Smooth muscle cell (in vitro differentiated cells): Measurements from ENCODE around the gene TMEM37. TPM values are rescaled to one million over a fixed set of nuclear protein-coding genes. Genes with fewer than 3 reads are reported as not detected.
A peak's percentile ranks its signal among the peaks of the same experiment; 100 is the strongest.

Source experiments
- DNase-seq: peaks from one replicate; lab custom pipeline; 2025; ENCODE audit not compliant: unreplicated experiment; lab: John Stamatoyannopoulos, UW
- H2AFZ ChIP-seq: fragments of 200-600 bp; sonication (generic); 2 replicates; pipeline ENCODE4 v1.6.0; 2016; ENCODE audit warnings: antibody characterized with exemption, low read depth, mild to moderate bottlenecking
- H3F3A ChIP-seq: fragments of 200-600 bp; sonication (generic); 2 replicates; pipeline ENCODE4 v1.6.0; 2017; ENCODE audit warnings: antibody characterized with exemption, low read depth
- H3K27ac ChIP-seq: fragments of 200-600 bp; sonication (generic); 2 replicates; pipeline ENCODE4 v1.5.1; 2016; ENCODE audit warnings: low read depth, mild to moderate bottlenecking
- H3K27me3 ChIP-seq: fragments of 200-600 bp; sonication (generic); 2 replicates; pipeline ENCODE4 v1.6.1; 2016; ENCODE audit warnings: low read depth, mild to moderate bottlenecking
- H3K36me3 ChIP-seq: fragments of 200-600 bp; sonication (generic); 2 replicates; pipeline ENCODE4 v1.5.1; 2016; ENCODE audit warnings: low read depth
- H3K4me1 ChIP-seq: fragments of 200-600 bp; sonication (generic); 2 replicates; pipeline ENCODE4 v1.5.1; 2016; ENCODE audit warnings: low read depth
- H3K4me2 ChIP-seq: fragments of 200-600 bp; sonication (generic); 2 replicates; pipeline ENCODE4 v1.6.0; 2016; ENCODE audit warnings: mild to moderate bottlenecking
- H3K4me3 ChIP-seq: fragments of 200-600 bp; sonication (generic); 2 replicates; pipeline ENCODE4 v1.5.1; 2016; ENCODE audit warnings: mild to moderate bottlenecking
- H3K79me2 ChIP-seq: fragments of 200-600 bp; sonication (generic); 2 replicates; pipeline ENCODE4 v1.6.0; 2016; ENCODE audit warnings: low read depth, mild to moderate bottlenecking
- H3K9ac ChIP-seq: fragments of 200-600 bp; sonication (generic); 2 replicates; pipeline ENCODE4 v1.6.0; 2016; ENCODE audit warnings: low read depth
- H3K9me3 ChIP-seq: fragments of 200-600 bp; sonication (generic); replicated peaks from 2 replicates; pipeline ENCODE4 v1.5.1; 2016; ENCODE audit warnings: low read depth
- H4K20me1 ChIP-seq: fragments of 200-600 bp; sonication (generic); 2 replicates; pipeline ENCODE4 v1.6.0; 2016; ENCODE audit warnings: low read depth
- WGBS: methylation state at CpG from one replicate; pipeline ENCODE4 v1.1.7; 2016; ENCODE audit warnings: low lambda C conversion rate; 5-methylcytosine and 5-hydroxymethylcytosine counted together
- polyA plus RNA-seq: library from polyadenylated mRNA; unstranded; fragments of >200 nt; fragmentation: Nextera tagmentation; extraction: Ambion mirVana; gene quantifications from 2 replicates; pipeline ENCODE4 v1.2.1, GENCODE V29; 2016
- total RNA-seq: library from RNA; depleted of rRNA; stranded (reverse); fragments of >200 nt; gene quantifications from 2 replicates; pipeline ENCODE4 v1.2.3, GENCODE V29; 2014
- TF ChIP-seq, protein P1 (sequence below): fragments of 200-600 bp; sonication (generic); IDR thresholded peaks from 2 replicates; pipeline ENCODE4 v1.5.1; 2017; ENCODE audit warnings: borderline replicate concordance, mild to moderate bottlenecking, antibody characterized with exemption; ENCODE audit not compliant: insufficient read depth, poor library complexity, severe bottlenecking

TMEM37 gene, protein sequence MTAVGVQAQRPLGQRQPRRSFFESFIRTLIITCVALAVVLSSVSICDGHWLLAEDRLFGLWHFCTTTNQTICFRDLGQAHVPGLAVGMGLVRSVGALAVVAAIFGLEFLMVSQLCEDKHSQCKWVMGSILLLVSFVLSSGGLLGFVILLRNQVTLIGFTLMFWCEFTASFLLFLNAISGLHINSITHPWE
- total RNA-seq: 1.1 and 2.4 TPM in 2 replicates
- 0.90 TPM in 1 of 2 replicates, not detected in the other for polyA plus RNA-seq

DNA sequence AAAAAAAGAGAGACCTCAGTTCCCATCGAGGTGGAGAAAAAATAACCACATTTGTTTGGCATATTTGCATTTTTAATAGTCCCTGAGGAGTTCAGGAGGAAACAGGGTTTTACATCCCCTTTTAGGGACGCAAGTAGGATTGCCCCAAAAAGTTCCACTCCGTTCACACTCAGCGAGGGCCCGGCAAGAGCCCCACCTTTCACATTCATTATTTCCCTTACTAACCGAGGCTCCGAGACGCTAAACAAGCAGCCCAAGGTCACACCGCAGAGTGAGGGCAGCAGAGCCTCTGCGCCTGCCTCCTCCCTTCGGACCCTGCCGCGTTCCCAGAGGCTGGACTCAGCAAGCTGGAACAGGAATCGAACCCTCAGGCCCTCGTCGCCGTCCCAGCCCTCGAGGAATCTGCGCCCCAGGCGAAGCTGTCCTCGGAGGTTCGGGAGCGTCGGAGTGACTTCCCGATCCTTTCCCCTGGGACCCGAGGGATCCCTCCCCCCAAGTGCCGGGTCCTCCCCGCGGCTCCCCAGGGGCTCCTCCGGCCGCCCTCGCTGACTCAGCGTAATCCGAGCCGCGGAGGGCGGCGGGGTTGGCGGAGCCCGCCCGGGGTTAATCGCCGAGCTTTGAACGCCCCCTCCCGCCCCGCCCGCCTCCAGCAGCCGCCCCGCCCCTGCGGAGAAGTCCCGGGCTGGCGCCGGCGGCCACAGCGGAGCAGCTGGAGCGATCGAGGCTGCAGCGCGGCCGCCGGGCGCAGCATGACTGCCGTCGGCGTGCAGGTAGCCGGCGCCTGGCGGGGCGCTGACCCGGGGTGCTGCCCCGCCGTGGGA lies at the start of gene TMEM37:
Gene TMEM37, plus strand, starts transcription at position 700 of the 821 bp plus-strand sequence. Its CDS starts 50 bp downstream, at position 750.
- peak; percentile 40 for DNase-seq
- Histone ChIP-seq H3K79me2 (no peaks in the 10 kb centered on the region), H2AFZ (peak within 1 kb of the TSS; percentile 99), H3K9ac (peak within 1 kb of the TSS; percentile 57), H3K9me3 (no peaks in the 10 kb centered on the region), H3K36me3 (no peaks in the 10 kb centered on the region), H3K4me3 (peak within 1 kb of the TSS; percentile 65), H3K27me3 (no peaks in the 10 kb centered on the region), H4K20me1 (no peaks in the 10 kb centered on the region), H3K4me1 (peaks cover 6% of the 10 kb centered on the region), H3K4me2 (peak within 1 kb of the TSS; percentile 94), H3F3A (peaks cover 4% of the 10 kb centered on the region), H3K27ac (no peak within 1 kb of the TSS)
- 2% methylated on average over 30 of the region's 72 CpGs for WGBS
- TF ChIP-seq, protein P1, sequence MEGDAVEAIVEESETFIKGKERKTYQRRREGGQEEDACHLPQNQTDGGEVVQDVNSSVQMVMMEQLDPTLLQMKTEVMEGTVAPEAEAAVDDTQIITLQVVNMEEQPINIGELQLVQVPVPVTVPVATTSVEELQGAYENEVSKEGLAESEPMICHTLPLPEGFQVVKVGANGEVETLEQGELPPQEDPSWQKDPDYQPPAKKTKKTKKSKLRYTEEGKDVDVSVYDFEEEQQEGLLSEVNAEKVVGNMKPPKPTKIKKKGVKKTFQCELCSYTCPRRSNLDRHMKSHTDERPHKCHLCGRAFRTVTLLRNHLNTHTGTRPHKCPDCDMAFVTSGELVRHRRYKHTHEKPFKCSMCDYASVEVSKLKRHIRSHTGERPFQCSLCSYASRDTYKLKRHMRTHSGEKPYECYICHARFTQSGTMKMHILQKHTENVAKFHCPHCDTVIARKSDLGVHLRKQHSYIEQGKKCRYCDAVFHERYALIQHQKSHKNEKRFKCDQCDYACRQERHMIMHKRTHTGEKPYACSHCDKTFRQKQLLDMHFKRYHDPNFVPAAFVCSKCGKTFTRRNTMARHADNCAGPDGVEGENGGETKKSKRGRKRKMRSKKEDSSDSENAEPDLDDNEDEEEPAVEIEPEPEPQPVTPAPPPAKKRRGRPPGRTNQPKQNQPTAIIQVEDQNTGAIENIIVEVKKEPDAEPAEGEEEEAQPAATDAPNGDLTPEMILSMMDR: no peak

DNA sequence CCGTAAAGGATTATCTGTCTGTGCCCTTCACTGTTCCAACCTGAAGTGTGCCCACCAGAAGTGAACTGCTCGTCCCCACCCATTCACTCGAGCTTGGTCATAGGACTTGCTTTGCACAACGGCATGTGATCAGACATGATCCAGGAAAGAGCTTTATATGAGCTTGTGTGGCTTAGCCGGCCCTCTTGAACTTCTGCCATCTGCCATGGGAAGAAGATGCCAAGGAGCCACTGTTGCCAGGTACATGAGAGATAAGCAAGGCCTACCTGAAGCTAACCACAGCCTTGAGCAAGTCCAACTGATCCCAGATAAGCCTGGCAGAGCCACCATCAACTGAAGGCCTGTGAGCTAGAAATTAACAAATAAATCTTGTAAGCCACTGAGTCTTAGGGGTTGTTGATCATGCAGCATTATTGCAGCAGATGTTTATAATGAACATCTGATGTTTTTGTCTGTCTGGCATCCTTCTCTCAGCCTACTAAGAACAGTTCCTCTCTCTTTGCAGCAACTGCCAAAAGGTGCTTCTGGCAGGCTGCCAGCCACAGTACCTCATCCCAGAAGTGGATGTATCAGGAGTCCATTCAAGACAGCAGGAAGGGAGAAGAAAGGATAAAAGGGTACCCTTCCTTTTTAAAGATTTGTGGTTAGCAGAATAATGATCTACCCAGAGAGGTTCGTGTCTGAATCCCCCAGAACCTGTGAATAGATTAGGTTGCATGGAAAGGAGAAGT lies 48.1 kb upstream of the TMEM37 start:
- 87% methylated on average over 6 of the region's 6 CpGs for WGBS
- no peak for DNase-seq

GRCh38 chr2:119384971-119385370 lies 46.7 kb upstream of the TMEM37 start:
- Histone ChIP-seq H2AFZ (no peak overlapping the region), H3K9me3 (no peaks in the 10 kb centered on the region), H3K27me3 (no peaks in the 10 kb centered on the region), H3K4me2 (no peak overlapping the region), H4K20me1 (no peaks in the 10 kb centered on the region), H3F3A (peaks cover 7% of the 10 kb centered on the region), H3K36me3 (no peaks in the 10 kb centered on the region), H3K4me3 (no peak overlapping the region), H3K9ac (no peak overlapping the region), H3K4me1 (no peaks in the 10 kb centered on the region), H3K79me2 (no peaks in the 10 kb centered on the region), H3K27ac (no peak overlapping the region)
- no peak for DNase-seq
- TF ChIP-seq, protein P1: no peak
- WGBS: 92% methylated on average over 4 of the region's 4 CpGs

More for the DNA sequence above, 48.1 kb upstream of the TMEM37 start:
- Histone ChIP-seq H4K20me1 (no peaks in the 10 kb centered on the region), H3K79me2 (no peaks in the 10 kb centered on the region), H3K27ac (no peak overlapping the region), H3F3A (peaks cover 7% of the 10 kb centered on the region), H2AFZ (no peak overlapping the region), H3K4me2 (no peak overlapping the region), H3K36me3 (no peaks in the 10 kb centered on the region), H3K27me3 (no peaks in the 10 kb centered on the region), H3K9ac (no peak overlapping the region), H3K4me3 (no peak overlapping the region), H3K4me1 (no peaks in the 10 kb centered on the region), H3K9me3 (no peaks in the 10 kb centered on the region)
- TF ChIP-seq, protein P1: no peak
